Prostate gland (tissue), 2 donors: ENCODE data around the gene SLC1A7. TPM values are rescaled to one million over a fixed set of nuclear protein-coding genes. Genes with fewer than 3 reads are reported as not detected.

Source experiments
- DNase-seq: peaks from one replicate; pipeline ENCODE4 v3.0.0-alpha.2; 2019; ENCODE audit warnings: low spot score
- H3K27ac ChIP-seq, 2 donors: fragments of 200-600 bp; sonication (generic); 2 replicates each; pipeline ENCODE4 v1.5.1; 2017 to 2019
- H3K27me3 ChIP-seq: fragments of 200-600 bp; sonication (generic); replicated peaks from 2 replicates; pipeline ENCODE4 v1.5.1; 2019; ENCODE audit not compliant: insufficient read depth
- H3K36me3 ChIP-seq, 2 donors: fragments of 200-600 bp; sonication (generic); 1 replicate in 1 of 2; 2 replicates in 1 of 2; pipeline versions ENCODE4 v1.5.1 to v1.8.1; 2017 to 2019
- H3K4me1 ChIP-seq: fragments of 200-600 bp; sonication (generic); replicated peaks from 2 replicates; pipeline ENCODE4 v1.5.1; 2019
- H3K4me3 ChIP-seq, 2 donors: fragments of 200-600 bp; sonication (generic); 2 replicates each; pipeline ENCODE4 v1.5.1; 2017 to 2019
- H3K9me3 ChIP-seq: fragments of 200-600 bp; sonication (generic); 2 replicates; pipeline ENCODE4 v1.5.1; 2017
- CTCF ChIP-seq, 4 experiments: fragments of 200-600 bp in 2 of 4; fragments of 450-650 bp in 2 of 4; sonication (generic) in 2 of 4; IDR thresholded peaks; 1 replicate in 3 of 4; 2 replicates in 1 of 4; pipeline ENCODE4 v1.5.1; 2016 to 2019; ENCODE audit warnings: antibody characterized with exemption in 4 of 4, mild to moderate bottlenecking in 2 of 4, moderate library complexity in 2 of 4
- POLR2A ChIP-seq: fragments of 450-650 bp; IDR thresholded peaks from one replicate; pipeline ENCODE4 v1.6.1; 2016; ENCODE audit warnings: antibody characterized with exemption, mild to moderate bottlenecking
- POLR2AphosphoS5 ChIP-seq: sonication (generic); formaldehyde crosslinking; IDR thresholded peaks from one replicate; pipeline ENCODE4 v1.6.1; 2017; ENCODE audit warnings: antibody characterized with exemption
- WGBS: methylation state at CpG from one replicate; pipeline ENCODE4 v1.1.5; 2018; 5-methylcytosine and 5-hydroxymethylcytosine counted together
- intact Hi-C: fragments of 100-400 bp; cut with DNase I; formaldehyde crosslinking; loops from one replicate; pipeline ENCODE4 v1.14.2; 2022
- total RNA-seq, 2 donors: library from RNA; depleted of rRNA; stranded (reverse); fragments of >200 nt; gene quantifications; one replicate each; pipeline ENCODE4 v1.1.0, GENCODE V29; 2016

SLC1A7 gene
- total RNA-seq, 2 donors from 2014 or later: 1.8 TPM; not detected in 1

GRCh38 chr1:53114090-53114489 lies 28.3 kb downstream of the SLC1A7 start:
- intact Hi-C loops: no loop called here
- H3K4me3 ChIP-seq: no peak overlapping the region
- no peak for DNase-seq
- no peak overlapping the region for H3K27ac ChIP-seq
- TF ChIP-seq POLR2A (no peak), CTCF (IDR thresholded peaks at IDR 0.05) (no peak), POLR2AphosphoS5 (no peak)
- no peaks in the 10 kb centered on the region for H3K9me3 ChIP-seq
- H3K36me3 ChIP-seq: no peaks in the 10 kb centered on the region
- WGBS: 100% methylated on average over 6 of the region's 6 CpGs
- H3K27me3 ChIP-seq: no peaks in the 10 kb centered on the region
- H3K4me1 ChIP-seq: peaks cover 5% of the 10 kb centered on the region

DNA sequence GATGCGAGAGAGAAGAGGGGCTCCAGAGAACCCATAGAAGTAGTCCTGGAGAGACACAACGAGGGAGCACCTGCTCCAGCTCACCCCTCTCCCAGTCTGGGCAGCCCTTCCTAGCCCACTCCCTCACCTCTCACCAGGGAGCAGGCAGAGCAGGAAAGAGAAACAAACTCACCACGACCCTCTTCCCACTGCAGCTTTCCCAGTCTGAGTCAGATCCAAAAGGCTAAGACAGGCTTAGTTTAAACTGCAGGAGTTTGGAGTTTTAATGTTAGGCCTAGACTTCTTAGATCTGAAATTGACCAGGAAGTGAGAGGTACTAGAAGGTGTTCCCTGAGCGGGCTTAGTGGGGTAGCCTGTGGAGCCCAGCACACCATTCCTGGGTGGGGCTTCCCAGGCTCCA lies 29.6 kb downstream of the SLC1A7 start:
- TF ChIP-seq CTCF (IDR thresholded peaks at IDR 0.05) (no peak), POLR2A (no peak), POLR2AphosphoS5 (no peak)
- peaks cover 9% of the 10 kb centered on the region for H3K4me1 ChIP-seq
- no peaks in the 10 kb centered on the region for H3K27me3 ChIP-seq
- H3K27ac ChIP-seq: no peak overlapping the region
- intact Hi-C loops: no loop called here
- no peak for DNase-seq
- no peaks in the 10 kb centered on the region for H3K36me3 ChIP-seq
- no peak overlapping the region for H3K4me3 ChIP-seq
- WGBS: 91% methylated on average over 4 of the region's 4 CpGs
- no peaks in the 10 kb centered on the region for H3K9me3 ChIP-seq

DNA sequence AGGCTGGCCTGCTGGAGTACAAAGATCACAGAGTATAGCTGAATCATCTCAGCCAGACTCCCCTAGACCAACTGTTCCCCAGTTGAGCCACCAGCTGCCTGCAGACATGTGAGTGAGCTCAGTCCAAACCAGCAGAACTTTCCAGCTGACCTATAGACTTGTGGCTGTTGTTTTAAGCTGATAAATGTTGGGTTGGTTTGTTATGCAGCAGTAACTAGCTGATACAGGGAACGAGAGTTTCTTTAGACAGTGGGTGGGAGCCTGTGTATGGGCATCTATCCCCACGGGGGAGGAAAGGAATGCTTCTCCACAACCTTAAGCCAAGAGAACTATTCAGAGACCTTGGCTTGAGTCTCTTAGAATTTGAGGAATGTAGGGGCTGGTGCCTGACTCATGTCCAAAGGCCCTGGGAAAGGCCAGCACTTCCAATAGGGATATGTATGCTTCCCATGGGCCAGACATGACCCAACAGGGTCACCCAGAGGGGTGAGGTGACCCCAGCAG lies 30.1 kb downstream of the SLC1A7 start:
- DNase-seq: no peak
- Histone ChIP-seq H3K27ac (no peak overlapping the region), H3K4me1 (peaks cover 9% of the 10 kb centered on the region), H3K36me3 (no peaks in the 10 kb centered on the region), H3K9me3 (no peaks in the 10 kb centered on the region), H3K4me3 (no peak overlapping the region), H3K27me3 (no peaks in the 10 kb centered on the region)
- TF ChIP-seq CTCF (IDR thresholded peaks at IDR 0.05) (no peak), POLR2AphosphoS5 (no peak), POLR2A (no peak)
- intact Hi-C loops: no loop called here
- 94% methylated on average over 2 of the region's 2 CpGs for WGBS

GRCh38 chr1:53111693-53112092 lies 30.7 kb downstream of the SLC1A7 start:
- Histone ChIP-seq H3K36me3 (no peaks in the 10 kb centered on the region), H3K27ac (no peak overlapping the region), H3K4me3 (no peak overlapping the region), H3K9me3 (no peaks in the 10 kb centered on the region), H3K4me1 (peaks cover 9% of the 10 kb centered on the region), H3K27me3 (no peaks in the 10 kb centered on the region)
- intact Hi-C loops: no loop called here
- no peak for DNase-seq
- 50% methylated on average over 5 of the region's 5 CpGs for WGBS
- no peak for TF ChIP-seq POLR2AphosphoS5
- TF ChIP-seq CTCF (IDR thresholded peaks at IDR 0.05): no peak
- no peak for TF ChIP-seq POLR2A

- no peak overlapping the region for H3K27ac ChIP-seq
- H3K4me3 ChIP-seq: no peak overlapping the region
- H3K9me3 ChIP-seq: no peaks in the 10 kb centered on the region
- intact Hi-C loops: no loop called here
- 81% methylated on average over 10 of the region's 10 CpGs for WGBS
- no peaks in the 10 kb centered on the region for H3K27me3 ChIP-seq
- no peaks in the 10 kb centered on the region for H3K36me3 ChIP-seq
- no peak for DNase-seq
- peaks cover 9% of the 10 kb centered on the region for H3K4me1 ChIP-seq
- TF ChIP-seq POLR2AphosphoS5: no peak
Measured at GRCh38 chr1:53111073-53111556, 31.3 kb downstream of the SLC1A7 start.
